Stomach (tissue), 4 donors: Measurements from ENCODE around the gene INPP5A.

Experiments used
- EP300 ChIP-seq: sonication (generic); formaldehyde crosslinking; IDR thresholded peaks from one replicate; pipeline ENCODE4 v1.6.1; 2017; ENCODE audit warnings: antibody characterized with exemption
- POLR2A ChIP-seq, 4 donors: fragments of 450-650 bp; IDR thresholded peaks; one replicate each; pipeline ENCODE4 v1.6.1; 2016; ENCODE audit warnings: antibody characterized with exemption in 4 of 4, control low read depth in 2 of 4, mild to moderate bottlenecking in 1 of 4, moderate library complexity in 1 of 4
- TF ChIP-seq, protein P1 (sequence below), 7 experiments: fragments of 450-650 bp in 4 of 7; fragments of 200-600 bp in 3 of 7; sonication (generic) in 3 of 7; IDR thresholded peaks; one replicate each; pipeline ENCODE4 v1.5.1; 2016 to 2019; ENCODE audit warnings: antibody characterized with exemption in 7 of 7, control low read depth in 2 of 7, mild to moderate bottlenecking in 1 of 7

DNA sequence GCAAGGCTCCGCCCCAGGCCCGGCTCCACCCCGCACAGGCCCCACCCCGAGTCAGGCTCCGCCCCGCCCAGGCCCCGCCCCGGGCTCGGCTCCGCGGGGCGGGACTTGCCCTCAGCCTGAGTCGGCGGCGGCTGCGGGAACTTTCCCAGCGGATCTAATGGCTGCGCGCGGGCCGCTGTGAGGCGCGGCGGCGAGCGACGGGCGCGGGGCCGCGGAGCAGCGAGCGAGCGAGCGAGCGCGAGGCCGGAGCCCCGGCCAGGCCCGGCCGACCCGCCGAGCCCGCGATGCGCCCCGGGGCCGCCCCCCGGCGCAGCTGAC, at the start of gene INPP5A:
- TF ChIP-seq POLR2A (IDR thresholded peaks at IDR 0.05), result no peak
- no peak for TF ChIP-seq EP300
- TF ChIP-seq, protein P1, sequence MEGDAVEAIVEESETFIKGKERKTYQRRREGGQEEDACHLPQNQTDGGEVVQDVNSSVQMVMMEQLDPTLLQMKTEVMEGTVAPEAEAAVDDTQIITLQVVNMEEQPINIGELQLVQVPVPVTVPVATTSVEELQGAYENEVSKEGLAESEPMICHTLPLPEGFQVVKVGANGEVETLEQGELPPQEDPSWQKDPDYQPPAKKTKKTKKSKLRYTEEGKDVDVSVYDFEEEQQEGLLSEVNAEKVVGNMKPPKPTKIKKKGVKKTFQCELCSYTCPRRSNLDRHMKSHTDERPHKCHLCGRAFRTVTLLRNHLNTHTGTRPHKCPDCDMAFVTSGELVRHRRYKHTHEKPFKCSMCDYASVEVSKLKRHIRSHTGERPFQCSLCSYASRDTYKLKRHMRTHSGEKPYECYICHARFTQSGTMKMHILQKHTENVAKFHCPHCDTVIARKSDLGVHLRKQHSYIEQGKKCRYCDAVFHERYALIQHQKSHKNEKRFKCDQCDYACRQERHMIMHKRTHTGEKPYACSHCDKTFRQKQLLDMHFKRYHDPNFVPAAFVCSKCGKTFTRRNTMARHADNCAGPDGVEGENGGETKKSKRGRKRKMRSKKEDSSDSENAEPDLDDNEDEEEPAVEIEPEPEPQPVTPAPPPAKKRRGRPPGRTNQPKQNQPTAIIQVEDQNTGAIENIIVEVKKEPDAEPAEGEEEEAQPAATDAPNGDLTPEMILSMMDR (IDR thresholded peaks at IDR 0.05), result no peak
